ENCODE measurements around the gene BNIPL. TPM values are rescaled to one million over a fixed set of nuclear protein-coding genes. Genes with fewer than 3 reads are reported as not detected.

BNIPL gene
- total and polyA plus RNA-seq, 2 of the 4 experiments (the other 2 are of a cell fraction) = under 0.01 to 0.38 TPM

GRCh38 chr1:150994248-150994647, 42.1 kb upstream of the BNIPL start:
- no peaks in the 10 kb centered on the region for H4K20me1 ChIP-seq (ENCODE audit: insufficient read depth, low read length)
- no peak overlapping the region for H4K5ac ChIP-seq (ENCODE audit: low read depth, low read length)
- no peaks in the 10 kb centered on the region for H3K79me1 ChIP-seq (ENCODE audit: low read depth in 1 of 2, low read length in 2 of 2)
- no peaks in the 10 kb centered on the region for H3K27me3 ChIP-seq (ENCODE audit: control insufficient read depth, insufficient read depth, low read length)
- no peak for DNase-seq
- in situ Hi-C loops (cut with MboI; ENCODE audit: low sequenced_read_pairs) = no loop called here
- 93% methylated on average over 2 of the region's 3 CpGs; no CpG with 5 or more reads in 1 of the 2 experiments for WGBS, 2 experiments (ENCODE audit: extremely low coverage in 2 of 2, insufficient read length in 1 of 2)
- H2AK5ac ChIP-seq (ENCODE audit: low read depth, low read length) = no peak overlapping the region
- H2AK9ac ChIP-seq (replicated peaks; ENCODE audit: low read depth, low read length, poor library complexity) = no peak overlapping the region
- H3K9me1 ChIP-seq (ENCODE audit: insufficient read depth, low read length) = peaks cover 6% of the 10 kb centered on the region; the same call in 1 of the 2 replicates
- POLR2A ChIA-PET (ENCODE audit: unreplicated experiment) = no interaction called here
- no peaks in the 10 kb centered on the region; the same call in 1 of the 2 replicates for H3K4me1 ChIP-seq (ENCODE audit: control insufficient read depth, insufficient read depth, low read length)
- no peak overlapping the region for H2BK120ac ChIP-seq (ENCODE audit: low read depth, low read length)
- intact Hi-C loops (cut with micrococcal nuclease) = no loop called here
- H2BK15ac ChIP-seq (ENCODE audit: low read depth, low read length) = no peak overlapping the region
- peaks cover 22% of the 10 kb centered on the region for H3K36me3 ChIP-seq (ENCODE audit: control insufficient read depth, insufficient read depth, low read length)
- no peak overlapping the region for H4K91ac ChIP-seq (ENCODE audit: insufficient read depth, low read depth, low read length)
- H3K18ac ChIP-seq (ENCODE audit: low read depth, low read length) = no peak overlapping the region
- no peak overlapping the region for H3K4ac ChIP-seq (ENCODE audit: low read depth, low read length)
- H3K56ac ChIP-seq (ENCODE audit: extremely low read depth, insufficient read depth, low read length) = no peak overlapping the region
- no peak overlapping the region for H4K8ac ChIP-seq (ENCODE audit: low read depth in 2 of 2, low read length in 2 of 2)
- dilution Hi-C loops (cut with HindIII; ENCODE audit: low sequenced_read_pairs, unreplicated experiment) = no loop called here
- no peak overlapping the region for H3K23ac ChIP-seq (ENCODE audit: low read depth, low read length)
- ATAC-seq (ENCODE audit: low read depth) = no peak
- no peak overlapping the region for H2BK5ac ChIP-seq (ENCODE audit: low read depth, low read length, poor library complexity, severe bottlenecking)
- no peak overlapping the region for H2BK20ac ChIP-seq (ENCODE audit: low read depth, low read length)
- BruUV-seq (replicated peaks) = no TSS peak
- H3K9ac ChIP-seq (ENCODE audit: low read depth, low read length) = no peak overlapping the region
- no peak overlapping the region for H3K14ac ChIP-seq (replicated peaks; ENCODE audit: low read depth, low read length)
- TF ChIP-seq BHLHE40 (IDR thresholded peaks at IDR 0.05; ENCODE audit: low read depth, low read length) (no peak), RFX5 (IDR thresholded peaks at IDR 0.05; ENCODE audit: low read depth, low read length) (no peak), ELK1 (IDR thresholded peaks at IDR 0.05; ENCODE audit: borderline replicate concordance, low read depth, low read length) (no peak), FOS (IDR thresholded peaks at IDR 0.05; ENCODE audit: low read depth, low read length) (no peak), CHD1 (IDR thresholded peaks at IDR 0.05; ENCODE audit: low read depth, low read length) (no peak), MXI1 (IDR thresholded peaks at IDR 0.05; ENCODE audit: borderline replicate concordance, low read depth, low read length) (no peak), MAZ (IDR thresholded peaks at IDR 0.05; ENCODE audit: borderline replicate concordance, low read depth, low read length) (no peak), RCOR1 (IDR thresholded peaks at IDR 0.05; ENCODE audit: insufficient replicate concordance, low read length) (no peak), MAFK (IDR thresholded peaks at IDR 0.05; ENCODE audit: low read depth, low read length) (no peak), RAD21 (IDR thresholded peaks at IDR 0.05; ENCODE audit: low read length) (no peak), SMC3 (IDR thresholded peaks at IDR 0.05; ENCODE audit: low read depth, low read length) (no peak), CEBPB (IDR thresholded peaks at IDR 0.05; ENCODE audit: low read depth, low read length) (no peak), NFE2L2 (IDR thresholded peaks at IDR 0.05; ENCODE audit: low read depth, low read length) (no peak), POLR2A (IDR thresholded peaks at IDR 0.05; ENCODE audit: low read depth, low read length) (no peak)
- TF ChIP-seq, protein P1, sequence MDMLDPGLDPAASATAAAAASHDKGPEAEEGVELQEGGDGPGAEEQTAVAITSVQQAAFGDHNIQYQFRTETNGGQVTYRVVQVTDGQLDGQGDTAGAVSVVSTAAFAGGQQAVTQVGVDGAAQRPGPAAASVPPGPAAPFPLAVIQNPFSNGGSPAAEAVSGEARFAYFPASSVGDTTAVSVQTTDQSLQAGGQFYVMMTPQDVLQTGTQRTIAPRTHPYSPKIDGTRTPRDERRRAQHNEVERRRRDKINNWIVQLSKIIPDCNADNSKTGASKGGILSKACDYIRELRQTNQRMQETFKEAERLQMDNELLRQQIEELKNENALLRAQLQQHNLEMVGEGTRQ (IDR thresholded peaks at IDR 0.05; ENCODE audit: low read depth, low read length) = no peak
- TF ChIP-seq, protein P2, sequence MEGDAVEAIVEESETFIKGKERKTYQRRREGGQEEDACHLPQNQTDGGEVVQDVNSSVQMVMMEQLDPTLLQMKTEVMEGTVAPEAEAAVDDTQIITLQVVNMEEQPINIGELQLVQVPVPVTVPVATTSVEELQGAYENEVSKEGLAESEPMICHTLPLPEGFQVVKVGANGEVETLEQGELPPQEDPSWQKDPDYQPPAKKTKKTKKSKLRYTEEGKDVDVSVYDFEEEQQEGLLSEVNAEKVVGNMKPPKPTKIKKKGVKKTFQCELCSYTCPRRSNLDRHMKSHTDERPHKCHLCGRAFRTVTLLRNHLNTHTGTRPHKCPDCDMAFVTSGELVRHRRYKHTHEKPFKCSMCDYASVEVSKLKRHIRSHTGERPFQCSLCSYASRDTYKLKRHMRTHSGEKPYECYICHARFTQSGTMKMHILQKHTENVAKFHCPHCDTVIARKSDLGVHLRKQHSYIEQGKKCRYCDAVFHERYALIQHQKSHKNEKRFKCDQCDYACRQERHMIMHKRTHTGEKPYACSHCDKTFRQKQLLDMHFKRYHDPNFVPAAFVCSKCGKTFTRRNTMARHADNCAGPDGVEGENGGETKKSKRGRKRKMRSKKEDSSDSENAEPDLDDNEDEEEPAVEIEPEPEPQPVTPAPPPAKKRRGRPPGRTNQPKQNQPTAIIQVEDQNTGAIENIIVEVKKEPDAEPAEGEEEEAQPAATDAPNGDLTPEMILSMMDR (conservative IDR thresholded peaks at IDR 0.05; ENCODE audit: low read depth, low read length) = no peak
- no peak overlapping the region for H3K27ac ChIP-seq (ENCODE audit: insufficient read depth, low read length)
- no peak overlapping the region for H2AFZ ChIP-seq (replicated peaks; ENCODE audit: low read length, poor library complexity)
- no peak overlapping the region for H3K4me2 ChIP-seq (ENCODE audit: low read depth, low read length)
- no peak overlapping the region for H3K4me3 ChIP-seq (ENCODE audit: insufficient read depth, low read depth, low read length)
- no peaks in the 10 kb centered on the region for H3K9me3 ChIP-seq (ENCODE audit: control insufficient read depth, insufficient read depth, low read length)
- CTCF ChIA-PET = no interaction called here
